SU-DHL-6 (cell line): Measurements from ENCODE around the gene RTCA.

ENCODE experiments used
- EZH2phosphoT487 ChIP-seq: fragments of 200-600 bp; sonication (generic), shearing (Covaris generic); conservative IDR thresholded peaks from 2 replicates; pipeline ENCODE4 v1.6.1; 2018; ENCODE audit warnings: mild to moderate bottlenecking, antibody characterized with exemption, low read length, moderate library complexity, mixed read lengths
- TF ChIP-seq, protein P1 (sequence below): fragments of 200-600 bp; sonication (generic); IDR thresholded peaks from one replicate; pipeline ENCODE4 v1.5.1; 2017; ENCODE audit warnings: antibody characterized with exemption, mild to moderate bottlenecking, low read length, moderate library complexity; ENCODE audit not compliant: insufficient read depth, poor library complexity, severe bottlenecking

DNA sequence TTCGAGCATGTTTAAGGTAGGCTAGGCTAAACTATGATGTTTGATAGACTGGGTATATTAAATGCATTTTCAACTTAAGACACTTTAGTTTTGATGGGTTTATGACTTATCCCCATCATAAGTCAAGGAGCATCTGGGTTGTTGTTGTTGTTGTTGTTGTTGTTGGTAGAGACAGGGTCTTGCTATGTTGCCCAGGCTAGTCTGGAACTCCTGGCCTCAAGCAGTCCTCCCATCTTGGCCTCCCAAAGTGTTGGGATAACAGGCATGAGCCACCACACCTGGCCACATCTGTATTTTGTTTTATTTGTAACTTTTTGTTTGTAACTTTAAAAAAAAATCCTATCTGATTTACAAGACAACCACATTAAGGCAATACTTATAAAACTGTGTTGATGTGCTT, 33.9 kb upstream of the RTCA start:
- TF ChIP-seq, protein P1, sequence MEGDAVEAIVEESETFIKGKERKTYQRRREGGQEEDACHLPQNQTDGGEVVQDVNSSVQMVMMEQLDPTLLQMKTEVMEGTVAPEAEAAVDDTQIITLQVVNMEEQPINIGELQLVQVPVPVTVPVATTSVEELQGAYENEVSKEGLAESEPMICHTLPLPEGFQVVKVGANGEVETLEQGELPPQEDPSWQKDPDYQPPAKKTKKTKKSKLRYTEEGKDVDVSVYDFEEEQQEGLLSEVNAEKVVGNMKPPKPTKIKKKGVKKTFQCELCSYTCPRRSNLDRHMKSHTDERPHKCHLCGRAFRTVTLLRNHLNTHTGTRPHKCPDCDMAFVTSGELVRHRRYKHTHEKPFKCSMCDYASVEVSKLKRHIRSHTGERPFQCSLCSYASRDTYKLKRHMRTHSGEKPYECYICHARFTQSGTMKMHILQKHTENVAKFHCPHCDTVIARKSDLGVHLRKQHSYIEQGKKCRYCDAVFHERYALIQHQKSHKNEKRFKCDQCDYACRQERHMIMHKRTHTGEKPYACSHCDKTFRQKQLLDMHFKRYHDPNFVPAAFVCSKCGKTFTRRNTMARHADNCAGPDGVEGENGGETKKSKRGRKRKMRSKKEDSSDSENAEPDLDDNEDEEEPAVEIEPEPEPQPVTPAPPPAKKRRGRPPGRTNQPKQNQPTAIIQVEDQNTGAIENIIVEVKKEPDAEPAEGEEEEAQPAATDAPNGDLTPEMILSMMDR, result no peak
- TF ChIP-seq EZH2phosphoT487, result no peak
